ENCODE measurements around the gene USP32. TPM values are rescaled to one million over a fixed set of nuclear protein-coding genes. Genes with fewer than 3 reads are reported as not detected.
A peak's percentile ranks its signal among the peaks of the same experiment; 100 is the strongest.

Gene USP32
- total RNA-seq, 1 donor from 2014 or later, result 37.4 TPM

- Mint-ChIP-seq H3K27ac (ENCODE audit: unreplicated experiment) (peak overlapping the region; percentile 11), H3K27me3 (ENCODE audit: unreplicated experiment) (no peaks in the 10 kb centered on the region), H3K4me3 (ENCODE audit: unreplicated experiment) (no peak overlapping the region), H3K9me3 (ENCODE audit: unreplicated experiment) (no peaks in the 10 kb centered on the region), H3K4me1 (ENCODE audit: unreplicated experiment) (peaks cover 4% of the 10 kb centered on the region), H3K36me3 (ENCODE audit: low read depth, unreplicated experiment) (peaks cover 4% of the 10 kb centered on the region)
- no peak for TF ChIP-seq CTCF (IDR thresholded peaks at IDR 0.05; ENCODE audit: unreplicated experiment)
- DNase-seq (ENCODE audit: low spot score), result no peak
These were observed 86.8 kb downstream of the USP32 start for GRCh38 chr17:60305141-60305540.

GRCh38 chr17:60304502-60304901, 87.4 kb downstream of the USP32 start:
- peaks cover 4% of the 10 kb centered on the region for H3K4me1 Mint-ChIP-seq (ENCODE audit: unreplicated experiment)
- TF ChIP-seq CTCF (IDR thresholded peaks at IDR 0.05; ENCODE audit: unreplicated experiment), result no peak
- H3K9me3 Mint-ChIP-seq (ENCODE audit: unreplicated experiment), result no peaks in the 10 kb centered on the region
- no peak overlapping the region for H3K27ac Mint-ChIP-seq (ENCODE audit: unreplicated experiment)
- no peak for DNase-seq (ENCODE audit: low spot score)
- peaks cover 4% of the 10 kb centered on the region for H3K36me3 Mint-ChIP-seq (ENCODE audit: low read depth, unreplicated experiment)
- no peaks in the 10 kb centered on the region for H3K27me3 Mint-ChIP-seq (ENCODE audit: unreplicated experiment)
- H3K4me3 Mint-ChIP-seq (ENCODE audit: unreplicated experiment), result no peak overlapping the region

GRCh38 chr17:60303406-60304099, 88.4 kb downstream of the USP32 start:
- Mint-ChIP-seq H3K9me3 (ENCODE audit: unreplicated experiment) (no peaks in the 10 kb centered on the region), H3K27me3 (ENCODE audit: unreplicated experiment) (no peaks in the 10 kb centered on the region), H3K4me3 (ENCODE audit: unreplicated experiment) (no peak overlapping the region), H3K4me1 (ENCODE audit: unreplicated experiment) (peaks cover 4% of the 10 kb centered on the region), H3K27ac (ENCODE audit: unreplicated experiment) (no peak overlapping the region), H3K36me3 (ENCODE audit: low read depth, unreplicated experiment) (peaks cover 4% of the 10 kb centered on the region)
- DNase-seq (ENCODE audit: low spot score), result no peak
- TF ChIP-seq CTCF (IDR thresholded peaks at IDR 0.05; ENCODE audit: unreplicated experiment), result no peak

- H3K4me3 Mint-ChIP-seq (ENCODE audit: unreplicated experiment), result no peak overlapping the region
- no peak for DNase-seq (ENCODE audit: low spot score)
- H3K27ac Mint-ChIP-seq (ENCODE audit: unreplicated experiment), result no peak overlapping the region
These were observed 90.3 kb downstream of the USP32 start for GRCh38 chr17:60301649-60302048.

More at GRCh38 chr17:60301649-60302048, 90.3 kb downstream of the USP32 start:
- no peaks in the 10 kb centered on the region for H3K9me3 Mint-ChIP-seq (ENCODE audit: unreplicated experiment)
- no peak for TF ChIP-seq CTCF (IDR thresholded peaks at IDR 0.05; ENCODE audit: unreplicated experiment)
- H3K27me3 Mint-ChIP-seq (ENCODE audit: unreplicated experiment), result no peaks in the 10 kb centered on the region
- no peaks in the 10 kb centered on the region for H3K36me3 Mint-ChIP-seq (ENCODE audit: low read depth, unreplicated experiment)
- peaks cover 4% of the 10 kb centered on the region for H3K4me1 Mint-ChIP-seq (ENCODE audit: unreplicated experiment)
